HG02642 (cell line): Measurements from ENCODE around the gene SLC35A5.

Source experiments
- ATAC-seq: cut with Tn5 transposase; IDR thresholded peaks from one replicate; pipeline ENCODE4 v1.9.1; 2021; ENCODE audit warnings: mild to moderate bottlenecking; ENCODE audit not compliant: unreplicated experiment, poor library complexity

SLC35A5 gene

DNA sequence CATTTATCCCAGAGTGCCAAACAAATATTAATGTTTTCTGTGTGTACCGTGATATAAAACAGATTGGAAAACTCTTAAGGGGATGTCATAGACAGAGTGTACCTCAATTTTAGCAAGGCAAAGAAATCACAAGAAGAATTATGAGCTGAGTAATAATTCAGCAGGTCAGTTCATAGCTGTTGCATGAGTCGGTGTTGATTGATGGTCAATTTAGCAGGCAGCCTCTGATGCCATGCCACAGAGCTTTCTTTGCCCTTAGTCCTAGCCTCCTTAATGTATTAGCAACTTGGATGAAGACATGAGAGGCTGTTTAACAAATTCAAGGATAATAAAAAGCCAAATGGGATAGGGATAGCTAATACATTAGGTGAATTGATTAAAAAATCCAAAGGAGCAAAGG, 6.8 kb downstream of the SLC35A5 start:
- no peak for ATAC-seq

DNA sequence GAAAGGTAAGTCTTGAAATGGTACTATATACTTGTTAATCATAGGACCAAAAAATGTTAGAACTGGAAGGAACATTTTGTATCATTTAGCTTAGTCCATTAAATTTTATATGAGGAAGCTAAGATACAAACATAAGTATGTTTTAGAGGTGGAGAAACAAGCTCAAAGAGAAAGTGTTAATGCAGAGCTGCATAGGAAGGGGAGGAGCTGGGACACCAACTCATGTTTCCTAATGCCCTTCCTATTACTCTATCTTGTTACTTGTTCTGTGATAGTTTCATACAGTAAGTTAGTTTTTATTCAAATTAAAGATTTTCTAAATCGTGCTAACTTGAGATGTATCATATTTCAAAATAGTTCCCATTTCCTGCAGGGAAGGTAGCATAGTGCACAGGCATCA, 7.4 kb downstream of the SLC35A5 start:
- no peak for ATAC-seq

DNA sequence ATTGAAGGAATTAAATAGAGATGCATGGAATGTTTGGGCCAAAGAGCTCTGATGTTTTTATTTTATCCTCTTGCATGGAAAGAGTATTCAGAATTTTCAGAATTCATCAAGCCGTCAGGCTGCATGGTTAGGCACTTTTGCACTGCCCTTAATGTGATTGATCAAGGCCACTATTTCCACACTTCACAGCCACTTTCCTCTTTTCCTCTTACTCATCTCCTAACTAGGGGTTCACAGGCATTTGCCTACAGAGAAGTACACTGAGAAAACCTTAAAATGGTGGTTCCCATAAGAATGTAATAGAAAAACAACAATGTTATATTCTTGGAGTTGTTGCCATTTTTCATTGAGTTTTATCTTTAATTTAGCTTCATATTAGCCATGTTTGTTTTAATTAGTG, 10.9 kb downstream of the SLC35A5 start:
- no peak for ATAC-seq

DNA sequence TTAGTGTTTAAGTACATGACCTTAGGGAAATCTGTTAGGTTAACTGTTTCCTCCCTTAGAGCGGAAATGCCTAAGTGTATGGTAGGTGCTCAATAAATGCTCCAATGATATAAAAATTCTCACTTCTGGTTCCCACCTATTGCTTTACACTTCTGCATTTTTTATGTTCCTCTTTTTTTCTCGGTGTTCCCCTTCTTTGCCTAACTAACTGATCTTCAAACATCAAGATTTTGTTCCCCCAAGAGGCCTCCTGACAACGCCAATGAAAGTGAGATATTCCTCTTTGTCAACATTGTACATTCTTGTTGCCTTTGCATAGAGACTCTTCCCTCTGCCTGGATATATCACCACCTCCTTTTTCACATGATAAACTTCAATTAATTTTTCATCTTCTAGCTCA, 17.4 kb downstream of the SLC35A5 start:
- ATAC-seq = no peak

- ATAC-seq = no peak
Measured at GRCh38 chr3:112579697-112580096, 17.9 kb downstream of the SLC35A5 start.

DNA sequence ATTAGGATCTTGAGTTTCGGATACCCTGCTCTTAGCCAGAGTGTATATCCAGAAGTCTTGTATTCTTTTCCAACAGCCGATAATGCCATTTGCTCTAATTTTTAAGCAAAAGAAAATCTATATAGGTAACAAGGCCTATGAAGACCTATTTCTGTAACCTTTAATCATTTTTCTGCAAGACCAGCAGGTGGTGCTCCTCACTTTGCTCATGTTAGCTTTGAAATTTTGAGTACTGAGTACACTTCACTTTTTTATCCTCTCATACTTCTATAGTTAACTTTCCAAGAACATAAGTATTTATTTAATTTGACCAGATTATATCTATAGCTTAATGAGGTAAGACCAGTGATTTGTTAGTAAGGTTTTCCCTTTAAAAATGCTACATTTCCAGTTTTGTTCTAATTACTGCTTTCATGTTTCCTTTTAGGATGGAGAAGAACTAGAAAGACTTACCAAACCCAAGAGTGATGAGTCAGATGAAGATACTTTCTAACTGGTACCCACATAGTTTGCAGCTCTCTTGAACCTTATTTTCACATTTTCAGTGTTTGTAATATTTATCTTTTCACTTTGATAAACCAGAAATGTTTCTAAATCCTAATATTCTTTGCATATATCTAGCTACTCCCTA, 20.5 kb downstream of the SLC35A5 start:
- ATAC-seq = no peak

DNA sequence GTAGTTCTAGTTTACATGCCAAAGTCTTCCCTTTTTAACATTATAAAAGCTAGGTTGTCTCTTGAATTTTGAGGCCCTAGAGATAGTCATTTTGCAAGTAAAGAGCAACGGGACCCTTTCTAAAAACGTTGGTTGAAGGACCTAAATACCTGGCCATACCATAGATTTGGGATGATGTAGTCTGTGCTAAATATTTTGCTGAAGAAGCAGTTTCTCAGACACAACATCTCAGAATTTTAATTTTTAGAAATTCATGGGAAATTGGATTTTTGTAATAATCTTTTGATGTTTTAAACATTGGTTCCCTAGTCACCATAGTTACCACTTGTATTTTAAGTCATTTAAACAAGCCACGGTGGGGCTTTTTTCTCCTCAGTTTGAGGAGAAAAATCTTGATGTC, 21.3 kb downstream of the SLC35A5 start:
- no peak for ATAC-seq

DNA sequence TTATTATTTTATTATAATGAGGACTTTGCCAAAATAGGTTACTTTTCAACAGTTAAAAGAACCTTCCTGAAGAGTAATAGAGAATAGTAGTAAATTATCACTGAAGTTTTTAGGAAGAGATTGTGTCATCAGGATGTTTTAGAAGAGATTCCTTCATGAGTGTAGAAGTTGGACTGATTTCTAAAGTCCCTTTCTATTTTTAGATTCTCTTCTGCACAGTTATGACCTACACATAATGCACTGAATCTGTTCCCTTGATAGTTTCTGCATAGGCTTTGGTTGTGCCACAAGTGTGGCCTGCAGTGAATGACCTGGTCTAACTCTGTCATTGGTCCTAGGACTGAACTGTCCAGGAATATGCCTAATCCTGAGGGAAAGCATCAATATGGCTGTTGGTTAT, 23.9 kb downstream of the SLC35A5 start:
- no peak for ATAC-seq

- ATAC-seq = no peak
Measured at GRCh38 chr3:112587336-112587735, 25.5 kb downstream of the SLC35A5 start.

GRCh38 chr3:112593258-112593657, 31.4 kb downstream of the SLC35A5 start:
- ATAC-seq = no peak

DNA sequence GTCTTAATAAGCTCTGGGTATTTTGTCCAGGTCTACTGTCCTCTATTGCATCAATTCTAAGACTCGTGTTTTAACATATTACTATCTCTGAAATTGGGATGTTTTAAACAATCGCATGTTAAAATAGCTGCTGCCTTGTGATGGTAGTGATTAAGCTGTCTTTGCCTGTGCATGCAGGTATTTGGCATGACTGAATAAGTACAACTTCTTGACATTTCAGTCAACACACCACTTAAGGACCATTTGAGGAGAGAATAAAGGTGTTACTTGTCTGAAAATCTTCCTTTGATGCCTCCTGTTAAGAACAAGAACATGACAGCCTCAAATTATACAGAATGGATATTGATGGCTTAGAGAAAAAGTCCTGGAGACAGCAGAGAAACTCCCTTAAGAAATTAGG, 33.0 kb downstream of the SLC35A5 start:
- ATAC-seq = no peak

DNA sequence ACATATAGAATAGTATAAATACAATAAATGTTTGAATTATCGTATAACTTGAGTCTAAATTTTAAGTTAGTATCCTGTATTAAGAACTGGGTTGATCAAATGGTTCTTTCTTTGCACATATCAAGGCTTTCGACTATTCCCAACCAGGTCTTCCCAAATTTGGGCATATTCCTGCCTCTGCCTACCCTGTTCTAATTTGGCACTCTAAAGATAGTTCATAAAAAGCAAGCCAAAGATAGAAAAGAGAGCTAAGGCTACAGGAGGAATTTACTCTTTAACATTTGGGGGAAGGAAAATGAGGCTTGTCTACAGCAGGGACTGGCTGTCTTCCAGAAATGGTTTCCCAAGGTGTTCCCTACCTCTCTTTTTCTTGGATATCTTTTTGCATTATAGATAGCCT, 36.1 kb downstream of the SLC35A5 start:
- no peak for ATAC-seq

- no peak for ATAC-seq
Measured at GRCh38 chr3:112598731-112599130, 36.9 kb downstream of the SLC35A5 start.

DNA sequence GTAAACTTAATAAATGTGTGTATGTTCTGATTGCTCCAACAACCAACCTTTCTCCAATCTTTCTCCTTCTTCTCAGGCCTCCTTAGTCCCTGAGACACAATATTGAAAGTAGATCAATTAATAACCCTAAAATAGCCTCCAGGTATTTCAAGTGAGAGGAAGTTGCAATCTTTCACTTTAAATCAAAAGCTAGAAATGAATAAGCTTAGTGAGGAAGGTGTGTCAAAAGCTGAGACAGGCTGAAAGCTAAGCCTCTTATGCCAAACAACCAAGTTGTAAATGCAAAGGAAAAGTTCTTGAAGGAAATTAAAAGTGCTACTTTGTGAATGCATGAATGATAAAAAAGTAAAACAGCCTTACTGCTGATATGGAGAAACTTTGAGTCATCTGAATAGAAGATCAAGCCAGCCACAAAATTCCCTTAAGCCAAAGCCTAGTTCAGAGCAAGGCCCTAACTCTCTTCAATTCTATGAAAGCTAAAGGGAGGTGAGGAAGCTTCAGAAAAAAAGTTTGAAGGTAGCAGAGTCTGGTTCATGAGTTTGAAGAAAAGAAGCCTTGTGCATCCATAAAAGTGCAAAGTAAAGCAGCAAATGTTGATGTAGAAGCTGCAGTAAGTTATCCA, 40.5 kb downstream of the SLC35A5 start:
- peak; percentile 75 for ATAC-seq

GRCh38 chr3:112604536-112604935, 42.7 kb downstream of the SLC35A5 start:
- ATAC-seq = no peak

DNA sequence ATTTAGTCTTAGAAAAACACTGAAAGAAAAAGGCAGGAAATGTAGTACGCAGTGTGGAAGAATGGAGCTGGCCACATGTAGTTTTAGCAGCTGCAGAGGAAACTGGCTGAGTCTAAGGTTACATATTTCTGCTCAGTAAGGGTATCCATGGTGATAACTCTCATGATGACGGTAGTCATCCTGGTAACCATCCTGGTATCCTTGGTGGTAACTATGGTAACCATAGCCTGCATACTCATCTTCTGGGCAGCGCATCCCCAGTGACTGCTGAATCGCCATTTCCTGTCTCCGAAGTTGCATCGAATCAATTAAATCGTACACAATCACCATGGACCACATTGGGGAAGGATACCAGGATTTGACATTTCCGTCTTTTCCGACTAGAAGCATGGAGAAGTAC, 43.4 kb downstream of the SLC35A5 start:
- no peak for ATAC-seq

DNA sequence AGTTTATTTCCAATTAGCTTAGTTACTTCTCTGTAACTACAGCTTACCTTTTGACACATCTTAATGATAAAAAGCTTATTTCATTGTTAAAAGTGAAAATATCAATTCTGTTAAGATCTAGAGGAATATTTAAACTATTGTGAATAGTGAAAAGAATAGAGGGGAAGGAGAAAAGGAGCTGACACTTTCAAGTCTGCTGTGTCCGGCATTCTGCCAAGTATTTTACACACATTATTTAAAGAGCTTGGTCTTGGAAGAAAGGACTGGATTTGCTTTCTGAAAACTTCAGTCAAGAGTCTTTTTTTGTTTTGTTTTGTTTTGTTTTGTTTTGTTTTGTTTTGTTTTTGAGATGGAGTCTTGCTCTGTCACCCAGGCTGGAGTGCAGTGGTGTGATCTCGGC, 44.3 kb downstream of the SLC35A5 start:
- no peak for ATAC-seq

DNA sequence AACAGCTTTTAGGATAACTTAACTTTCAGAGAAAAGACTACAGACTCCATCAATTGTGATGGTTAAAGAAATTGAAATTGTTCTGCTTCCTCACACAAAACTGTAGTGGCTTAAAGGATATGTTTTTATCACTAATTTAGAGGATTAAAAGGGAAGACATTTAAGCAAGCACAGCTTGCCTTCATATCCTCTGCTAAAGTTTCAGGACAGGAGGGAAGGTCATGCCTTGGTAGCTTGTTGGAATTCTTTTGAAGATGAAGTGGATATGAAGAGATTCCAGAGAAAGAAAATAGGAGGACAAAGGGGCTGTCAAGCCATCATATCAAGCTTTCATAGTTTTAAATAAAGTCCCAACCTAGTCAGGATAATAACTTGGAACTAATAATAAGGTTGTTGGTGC, 46.0 kb downstream of the SLC35A5 start:
- no peak for ATAC-seq

DNA sequence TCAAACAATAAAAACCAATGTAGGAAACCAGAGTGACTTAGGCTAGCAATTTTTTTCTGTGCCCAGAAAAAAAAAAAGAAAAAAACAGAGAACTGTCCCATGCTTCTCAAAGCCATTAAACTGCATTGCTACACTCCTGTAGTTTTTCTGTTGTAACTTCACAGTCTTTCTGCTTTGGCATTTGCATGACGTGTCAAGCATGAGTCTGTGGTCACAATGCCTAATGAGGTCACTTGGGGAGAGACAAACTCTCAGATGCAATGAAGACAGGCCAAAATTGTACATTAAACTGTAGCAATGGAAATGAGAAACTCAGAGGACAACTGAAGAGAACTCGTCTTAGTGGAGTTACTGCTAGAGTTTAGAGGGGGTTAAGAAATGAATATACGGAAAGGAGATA, 48.3 kb downstream of the SLC35A5 start:
- ATAC-seq = no peak

DNA sequence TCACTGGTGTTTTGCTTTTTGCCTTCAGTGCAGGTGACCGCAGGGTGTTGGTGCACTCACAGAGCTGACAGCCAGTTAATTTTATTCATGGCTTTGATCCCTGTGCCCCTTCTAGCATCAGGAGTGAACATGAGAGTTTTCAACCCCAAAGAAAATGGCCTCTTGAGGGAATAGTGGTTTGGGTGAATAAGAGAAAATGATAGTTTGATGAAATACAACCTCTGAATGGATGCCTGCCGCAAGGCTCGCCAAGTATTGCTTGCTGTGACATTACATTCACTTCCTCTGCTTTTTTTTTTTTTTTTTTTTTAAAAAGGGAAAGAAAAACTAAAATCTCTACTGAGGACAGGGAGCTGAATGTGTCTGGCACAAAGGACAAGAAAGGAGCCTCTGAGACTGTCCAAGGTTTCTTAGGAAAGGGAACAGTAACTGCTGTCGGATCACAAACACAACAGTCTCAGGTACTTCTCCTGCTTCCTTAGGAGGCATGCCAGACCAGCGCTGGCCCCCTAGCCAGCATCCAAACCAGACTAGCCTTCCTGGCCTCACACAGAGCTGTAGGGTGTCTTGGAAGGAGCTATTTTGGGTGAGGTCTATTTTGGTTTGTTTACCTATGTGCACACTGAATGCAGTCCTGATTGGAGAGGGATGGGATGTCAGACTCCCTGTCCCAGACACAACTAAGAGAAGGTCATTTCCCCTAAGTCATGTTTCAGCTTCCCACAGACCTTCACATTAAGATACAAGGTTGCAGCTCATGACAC, 50.1 kb downstream of the SLC35A5 start:
- ATAC-seq = no peak

GRCh38 chr3:112615989-112616731, 54.3 kb downstream of the SLC35A5 start:
- no peak for ATAC-seq
